GM10266 (cell line): ENCODE measurements around the gene GRM1.

Experiments used
- DNase-seq: peaks from one replicate; pipeline ENCODE4 v3.0.0; 2012; ENCODE audit errors: extremely low spot score
- TF ChIP-seq, protein P1 (sequence below): IDR thresholded peaks from 2 replicates; pipeline ENCODE4 v1.5.1; 2012; ENCODE audit warnings: mild to moderate bottlenecking, low read depth; ENCODE audit not compliant: control insufficient read depth, insufficient read depth; ENCODE audit errors: missing control alignments

GRM1 gene

DNA sequence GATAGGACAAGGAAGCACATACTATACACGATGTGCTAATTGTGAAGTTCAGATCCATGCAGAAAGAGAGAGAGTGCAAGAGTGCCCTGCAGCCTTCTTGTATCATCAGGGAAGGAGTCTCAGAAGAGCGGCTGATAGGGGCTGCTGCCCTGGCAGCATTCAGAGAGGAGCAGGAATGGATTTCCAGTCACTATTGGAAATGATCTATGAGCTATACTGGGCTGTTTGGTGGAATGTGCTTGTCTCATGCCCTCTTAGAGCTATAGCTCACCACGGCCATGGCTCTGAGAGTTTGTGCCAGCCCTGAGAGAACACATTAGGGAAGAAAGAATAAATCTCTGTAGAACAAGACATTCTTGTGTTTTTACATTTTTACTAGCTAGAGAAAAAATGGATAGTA, 302.2 kb downstream of the GRM1 start:
- TF ChIP-seq, protein P1, sequence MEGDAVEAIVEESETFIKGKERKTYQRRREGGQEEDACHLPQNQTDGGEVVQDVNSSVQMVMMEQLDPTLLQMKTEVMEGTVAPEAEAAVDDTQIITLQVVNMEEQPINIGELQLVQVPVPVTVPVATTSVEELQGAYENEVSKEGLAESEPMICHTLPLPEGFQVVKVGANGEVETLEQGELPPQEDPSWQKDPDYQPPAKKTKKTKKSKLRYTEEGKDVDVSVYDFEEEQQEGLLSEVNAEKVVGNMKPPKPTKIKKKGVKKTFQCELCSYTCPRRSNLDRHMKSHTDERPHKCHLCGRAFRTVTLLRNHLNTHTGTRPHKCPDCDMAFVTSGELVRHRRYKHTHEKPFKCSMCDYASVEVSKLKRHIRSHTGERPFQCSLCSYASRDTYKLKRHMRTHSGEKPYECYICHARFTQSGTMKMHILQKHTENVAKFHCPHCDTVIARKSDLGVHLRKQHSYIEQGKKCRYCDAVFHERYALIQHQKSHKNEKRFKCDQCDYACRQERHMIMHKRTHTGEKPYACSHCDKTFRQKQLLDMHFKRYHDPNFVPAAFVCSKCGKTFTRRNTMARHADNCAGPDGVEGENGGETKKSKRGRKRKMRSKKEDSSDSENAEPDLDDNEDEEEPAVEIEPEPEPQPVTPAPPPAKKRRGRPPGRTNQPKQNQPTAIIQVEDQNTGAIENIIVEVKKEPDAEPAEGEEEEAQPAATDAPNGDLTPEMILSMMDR: no peak
- no peak for DNase-seq

GRCh38 chr6:146335336-146335735, 306.5 kb downstream of the GRM1 start:
- no peak for DNase-seq
- TF ChIP-seq, protein P1: no peak

- no peak for DNase-seq
- TF ChIP-seq, protein P1: no peak
Observed at GRCh38 chr6:146336191-146336590, 307.3 kb downstream of the GRM1 start.

GRCh38 chr6:146337376-146337775, 308.5 kb downstream of the GRM1 start:
- DNase-seq: no peak
- TF ChIP-seq, protein P1: no peak

- TF ChIP-seq, protein P1: no peak
Observed at GRCh38 chr6:146339716-146340115, 310.9 kb downstream of the GRM1 start.

GRCh38 chr6:146341493-146342230, 312.8 kb downstream of the GRM1 start:
- DNase-seq: no peak
- TF ChIP-seq, protein P1: no peak

More at GRCh38 chr6:146339716-146340115, 310.9 kb downstream of the GRM1 start:
- no peak for DNase-seq

DNA sequence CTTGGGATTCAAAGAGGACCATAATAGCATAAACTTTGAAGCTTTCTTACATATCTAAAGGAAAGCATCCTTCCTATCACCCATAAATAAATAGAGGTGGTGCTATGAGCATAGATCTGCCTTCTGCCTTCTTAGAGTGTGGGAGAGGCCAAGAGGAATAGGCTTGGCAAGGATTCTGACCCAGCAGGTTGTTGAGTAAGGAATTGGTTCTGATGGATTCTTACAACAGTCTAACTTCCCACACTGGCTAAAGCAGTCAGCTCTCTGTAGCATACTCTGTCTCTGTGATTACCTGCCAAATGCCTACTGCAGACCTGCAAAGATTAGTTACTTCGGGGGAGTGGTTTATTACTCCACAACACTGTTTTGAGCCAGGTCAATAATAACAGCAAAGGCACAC, 316.7 kb downstream of the GRM1 start:
- TF ChIP-seq, protein P1: no peak
- DNase-seq: no peak
